Right lobe of liver (tissue), 6 donors: ENCODE measurements around the gene CDKL5. TPM values are rescaled to one million over a fixed set of nuclear protein-coding genes. Genes with fewer than 3 reads are reported as not detected.

Source experiments
- ATAC-seq, 4 donors: fragments of 200-7000 bp; cut with Tn5 transposase; one replicate each; pipeline ENCODE4 v1.9.1; 2020; ENCODE audit warnings: mild to moderate bottlenecking in 4 of 4, moderate library complexity in 4 of 4
- DNase-seq, 3 donors: peaks; one replicate each; pipeline ENCODE4 v3.0.0-alpha.2; 2020
- H3K27ac ChIP-seq, 3 donors: fragments of 200-600 bp; one replicate each; pipeline ENCODE4 v1.8.0; 2022
- H3K27me3 ChIP-seq, 2 donors: fragments of 200-600 bp; one replicate each; pipeline ENCODE4 v1.8.0; 2022
- H3K36me3 ChIP-seq, 4 donors: fragments of 200-600 bp; sonication (generic) in 1 of 4; one replicate each; pipeline versions ENCODE4 v1.5.1 to v1.8.0; 2017 to 2022; ENCODE audit warnings: control low read depth in 1 of 4
- H3K4me1 ChIP-seq, 4 donors: fragments of 200-600 bp; sonication (generic) in 1 of 4; one replicate each; pipeline versions ENCODE4 v1.5.1 to v1.8.0; 2017 to 2022; ENCODE audit warnings: control low read depth in 1 of 4
- H3K4me3 ChIP-seq, 3 donors: fragments of 200-600 bp; one replicate each; pipeline ENCODE4 v1.8.0; 2022
- H3K9me3 ChIP-seq, 4 donors: fragments of 200-600 bp; sonication (generic) in 1 of 4; one replicate each; pipeline versions ENCODE4 v1.5.1 to v1.8.0; 2017 to 2022; ENCODE audit warnings: control low read depth in 1 of 4
- CTCF ChIP-seq, 4 donors: fragments of 200-600 bp in 3 of 4; fragments of 450-650 bp in 1 of 4; IDR thresholded peaks; one replicate each; pipeline versions ENCODE4 v1.5.1 to v1.8.0; 2016 to 2022; ENCODE audit warnings: antibody characterized with exemption in 4 of 4, mild to moderate bottlenecking in 2 of 4
- POLR2A ChIP-seq: fragments of 450-650 bp; IDR thresholded peaks from one replicate; pipeline ENCODE4 v1.6.1; 2017; ENCODE audit warnings: antibody characterized with exemption, mild to moderate bottlenecking
- WGBS: methylation state at CpG from one replicate; pipeline ENCODE4 v1.1.6; 2018; ENCODE audit warnings: low coverage, low lambda C conversion rate; ENCODE audit not compliant: insufficient coverage; ENCODE audit errors: missing lambda C conversion rate; 5-methylcytosine and 5-hydroxymethylcytosine counted together
- intact Hi-C, 2 donors: fragments of 100-400 bp; cut with DNase I; formaldehyde crosslinking; loops; one replicate each; pipeline versions ENCODE4 v1.11.2 to v1.14.1; 2022
- total RNA-seq, 6 experiments: library from RNA; depleted of rRNA in 2 of 6; stranded (reverse); fragments of >200 nt in 2 of 6; fragmentation: NEBNext Ultra II Directional in 3 of 6; extraction: Animal tissue kit (Norgen Biotek cat#: 25700) in 3 of 6; gene quantifications; one replicate each; pipeline versions ENCODE4 v1.1.0 to v1.2.4, GENCODE V29; 2016 to 2023
- donor health status: DM: no; HTN: yes; CAD: no.
- donor health status: DM: no; HTN: no; CAD: no.
- donor health status: DM: no; HTN: no; CAD: no.
- donor health status: DM: no; HTN: yes; CAD: no.
- donor health status: DM: no; HTN: yes; CAD: no.

CDKL5 gene
- total RNA-seq, 6 experiments from 2014 or later, result 1.7 to 3.1 (median 2.4) TPM

- TF ChIP-seq POLR2A (no peak), CTCF (IDR thresholded peaks at IDR 0.05) (no peak)
- intact Hi-C loops, result no loop called here
- no peaks in the 10 kb centered on the region for H3K36me3 ChIP-seq
- no peaks in the 10 kb centered on the region for H3K9me3 ChIP-seq
- WGBS, result 47% methylated on average over 5 of the region's 5 CpGs
- ATAC-seq (peak in 3 of 4 donors; percentile 13 to 44 (median 18)), DNase-seq (no peak)
- no peaks in the 10 kb centered on the region for H3K27me3 ChIP-seq
- H3K27ac ChIP-seq, result no peak overlapping the region
- no peaks in the 10 kb centered on the region for H3K4me1 ChIP-seq
- H3K4me3 ChIP-seq, result no peak overlapping the region
Observed at GRCh38 chrX:18490806-18491555, 65.6 kb downstream of the CDKL5 start.

DNA sequence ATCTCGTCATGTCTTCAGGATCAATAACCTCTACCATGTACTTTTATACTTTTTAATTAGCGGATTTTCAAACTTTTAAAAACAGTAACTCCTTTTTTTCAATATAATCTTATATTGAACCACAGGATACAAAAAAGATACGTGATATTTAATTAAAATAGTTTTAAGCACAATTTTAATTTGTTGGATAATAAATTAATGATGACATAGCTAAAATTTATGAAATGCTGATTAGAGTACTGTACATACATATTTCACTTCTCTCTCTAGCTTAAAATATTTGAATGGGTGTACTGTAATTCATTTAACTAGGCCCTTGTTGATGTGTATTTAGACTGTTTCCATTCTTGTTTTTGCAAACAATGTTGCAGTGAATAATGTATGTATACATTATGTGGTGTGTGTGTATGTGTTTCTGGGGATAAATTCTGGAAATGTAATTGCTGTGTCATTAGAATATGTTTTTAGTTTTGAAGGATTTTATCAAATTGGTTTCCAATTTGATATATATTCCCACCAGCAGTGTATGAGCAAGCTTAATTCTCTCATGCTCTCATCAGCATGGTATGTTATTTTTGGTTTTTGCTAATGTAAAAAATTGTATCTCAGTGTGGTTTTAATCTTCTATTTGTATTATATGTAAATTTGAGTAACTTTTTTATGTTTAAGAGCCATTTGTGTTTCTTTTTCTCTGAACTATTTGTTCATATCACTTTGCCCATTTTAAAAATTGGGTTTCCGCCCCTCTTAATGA, 66.4 kb downstream of the CDKL5 start:
- DNase-seq (no peak), ATAC-seq (no peak)
- Histone ChIP-seq H3K4me3 (no peak overlapping the region), H3K27ac (no peak overlapping the region), H3K27me3 (no peaks in the 10 kb centered on the region), H3K4me1 (no peaks in the 10 kb centered on the region), H3K36me3 (no peaks in the 10 kb centered on the region), H3K9me3 (no peaks in the 10 kb centered on the region)
- TF ChIP-seq POLR2A (no peak), CTCF (IDR thresholded peaks at IDR 0.05) (no peak)
- WGBS, result 66% methylated on average over 4 of the region's 4 CpGs
- intact Hi-C loops, result no loop called here

DNA sequence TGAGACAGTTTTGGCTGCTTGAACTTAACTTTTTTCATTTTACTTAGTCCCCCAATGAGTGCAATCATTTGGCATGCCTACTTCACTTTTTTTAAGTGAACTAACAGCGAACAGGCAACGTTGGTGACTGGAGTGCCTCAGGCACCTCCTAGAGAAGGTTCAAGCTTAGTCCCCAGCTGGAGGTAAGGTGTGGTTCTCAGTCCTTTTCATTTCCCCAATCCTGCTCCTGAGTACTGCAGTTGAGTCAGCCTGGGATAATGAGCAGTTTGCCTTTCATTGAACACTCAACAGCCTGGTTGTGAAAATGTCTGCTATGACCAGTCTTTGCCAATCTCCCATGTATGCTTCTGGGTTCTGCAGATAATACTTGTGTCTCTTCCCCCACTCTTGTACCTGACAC, 109.5 kb downstream of the CDKL5 start:
- 81% methylated on average over 2 of the region's 2 CpGs for WGBS
- TF ChIP-seq CTCF (IDR thresholded peaks at IDR 0.05) (no peak), POLR2A (no peak)
- no peaks in the 10 kb centered on the region for H3K36me3 ChIP-seq
- no peaks in the 10 kb centered on the region for H3K9me3 ChIP-seq
- intact Hi-C loops, result no loop called here
- ATAC-seq, result no peak
- no peak overlapping the region for H3K4me3 ChIP-seq
- H3K27me3 ChIP-seq, result no peaks in the 10 kb centered on the region
- H3K4me1 ChIP-seq, result no peaks in the 10 kb centered on the region
- no peak overlapping the region for H3K27ac ChIP-seq
- no peak for DNase-seq

DNA sequence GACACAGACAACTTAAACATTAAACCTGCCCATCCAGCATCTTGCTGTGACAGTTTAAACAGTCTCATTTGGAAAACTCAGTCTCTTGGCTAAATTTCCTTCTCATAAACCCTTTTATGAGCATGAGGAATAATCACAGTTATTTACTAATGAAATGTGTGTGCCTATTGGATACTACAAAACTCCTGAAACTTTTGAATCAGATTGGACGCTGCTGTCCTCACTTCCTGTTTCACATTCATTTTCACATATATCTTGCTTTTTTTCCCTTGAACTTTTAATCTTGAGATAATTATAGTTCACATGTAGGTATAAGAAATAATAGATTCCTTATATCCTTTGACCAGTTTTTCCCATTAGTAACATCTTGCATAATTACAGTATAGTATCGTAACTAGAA, 111.7 kb downstream of the CDKL5 start:
- intact Hi-C loops, result no loop called here
- no peaks in the 10 kb centered on the region for H3K9me3 ChIP-seq
- no peak overlapping the region for H3K27ac ChIP-seq
- no peak for TF ChIP-seq CTCF (IDR thresholded peaks at IDR 0.05)
- no peak for TF ChIP-seq POLR2A
- WGBS, result 73% methylated on average over 2 of the region's 2 CpGs
- no peak overlapping the region for H3K4me3 ChIP-seq
- no peaks in the 10 kb centered on the region for H3K4me1 ChIP-seq
- H3K36me3 ChIP-seq, result no peaks in the 10 kb centered on the region
- ATAC-seq (no peak), DNase-seq (no peak)
- H3K27me3 ChIP-seq, result no peaks in the 10 kb centered on the region
